Lower leg skin (tissue), 4 donors: ENCODE measurements around the gene MCF2L2. TPM values are rescaled to one million over a fixed set of nuclear protein-coding genes. Genes with fewer than 3 reads are reported as not detected.

ENCODE experiments used
- DNase-seq, 2 donors: peaks; one replicate each; pipeline ENCODE4 v3.0.0-alpha.2; 2019; ENCODE audit warnings: low spot score in 2 of 2
- H3K4me3 ChIP-seq: fragments of 200-600 bp; sonication (generic); 2 replicates; pipeline ENCODE4 v1.5.1; 2017; ENCODE audit warnings: mild to moderate bottlenecking, low read depth; ENCODE audit not compliant: poor library complexity, severe bottlenecking
- POLR2A ChIP-seq, 2 donors: fragments of 450-650 bp; IDR thresholded peaks; one replicate each; pipeline ENCODE4 v1.6.1; 2016 to 2017; ENCODE audit warnings: antibody characterized with exemption in 2 of 2, mild to moderate bottlenecking in 1 of 2, moderate library complexity in 1 of 2
- WGBS, 2 donors: methylation state at CpG; one replicate each; pipeline ENCODE4 v1.1.5; 2018; 5-methylcytosine and 5-hydroxymethylcytosine counted together
- intact Hi-C: fragments of 100-400 bp; cut with DNase I; formaldehyde crosslinking; loops from one replicate; pipeline ENCODE4 v1.15.0; 2023; ENCODE audit warnings: low total_unique reads
- total RNA-seq, 4 donors: library from RNA; depleted of rRNA; stranded (reverse); fragments of >200 nt; gene quantifications; one replicate each; pipeline ENCODE4 v1.1.0, GENCODE V29; 2016
- TF ChIP-seq, protein P1 (sequence below), 3 donors: fragments of 450-650 bp; IDR thresholded peaks; one replicate each; pipeline ENCODE4 v1.5.1; 2016; ENCODE audit warnings: antibody characterized with exemption in 3 of 3, mild to moderate bottlenecking in 3 of 3, moderate library complexity in 2 of 3

The MCF2L2 gene
- total RNA-seq, 4 donors from 2014 or later = 0.88 to 1.3 (median 1.1) TPM; not detected in 1

DNA sequence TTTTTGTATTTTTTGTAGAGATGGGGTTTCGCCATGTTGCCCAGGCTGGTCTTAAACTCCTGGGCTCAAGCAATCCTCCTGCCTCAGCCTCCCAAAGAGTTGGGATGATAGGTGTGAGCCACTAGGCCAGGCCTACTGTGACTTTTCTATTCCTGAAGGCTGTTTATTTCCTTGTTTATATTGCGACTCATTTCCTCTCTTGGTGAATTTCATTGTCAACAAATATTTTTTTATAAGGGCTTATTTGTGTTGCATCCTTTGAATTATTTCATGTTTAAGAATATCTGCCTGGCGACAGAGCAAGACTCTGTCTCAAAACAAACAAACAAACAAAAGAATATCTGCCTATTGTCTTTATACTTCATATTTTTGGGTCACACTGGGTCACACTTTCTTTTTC, 299.7 kb downstream of the MCF2L2 start:
- intact Hi-C loops = loop anchor here (5.0 kb wide), 1 partner anchor 249 kb away; no protein-coding TSS in a partner anchor
- TF ChIP-seq, protein P1, sequence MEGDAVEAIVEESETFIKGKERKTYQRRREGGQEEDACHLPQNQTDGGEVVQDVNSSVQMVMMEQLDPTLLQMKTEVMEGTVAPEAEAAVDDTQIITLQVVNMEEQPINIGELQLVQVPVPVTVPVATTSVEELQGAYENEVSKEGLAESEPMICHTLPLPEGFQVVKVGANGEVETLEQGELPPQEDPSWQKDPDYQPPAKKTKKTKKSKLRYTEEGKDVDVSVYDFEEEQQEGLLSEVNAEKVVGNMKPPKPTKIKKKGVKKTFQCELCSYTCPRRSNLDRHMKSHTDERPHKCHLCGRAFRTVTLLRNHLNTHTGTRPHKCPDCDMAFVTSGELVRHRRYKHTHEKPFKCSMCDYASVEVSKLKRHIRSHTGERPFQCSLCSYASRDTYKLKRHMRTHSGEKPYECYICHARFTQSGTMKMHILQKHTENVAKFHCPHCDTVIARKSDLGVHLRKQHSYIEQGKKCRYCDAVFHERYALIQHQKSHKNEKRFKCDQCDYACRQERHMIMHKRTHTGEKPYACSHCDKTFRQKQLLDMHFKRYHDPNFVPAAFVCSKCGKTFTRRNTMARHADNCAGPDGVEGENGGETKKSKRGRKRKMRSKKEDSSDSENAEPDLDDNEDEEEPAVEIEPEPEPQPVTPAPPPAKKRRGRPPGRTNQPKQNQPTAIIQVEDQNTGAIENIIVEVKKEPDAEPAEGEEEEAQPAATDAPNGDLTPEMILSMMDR (IDR thresholded peaks at IDR 0.05) = no peak
- no peak for TF ChIP-seq POLR2A (IDR thresholded peaks at IDR 0.05)
- no peak overlapping the region for H3K4me3 ChIP-seq
- peak in 1 of 2 donors; percentile 15 for DNase-seq
- 97 to 98% methylated on average over 3 of the region's 3 CpGs for WGBS, 2 donors

Other genes starting within 250 kb of the MCF2L2 start
- gene B3GNT5, start 175.4 kb downstream of the MCF2L2 start, total RNA-seq = 10 to 100 TPM; 10.2 to 18.0 (median 13.1) TPM
- under 1 TPM; 0.10 to 0.58 (median 0.23) TPM for gene KLHL6, start 127.1 kb upstream of the MCF2L2 start, total RNA-seq
- gene KLHL24, start 207.0 kb upstream of the MCF2L2 start, total RNA-seq = 100 to 1,000 TPM in 2 of 4 donors, 10 to 100 TPM in 2; 58.7 to 132 (median 103) TPM